SK-N-SH treated with all-trans-retinoic acid at 6 μM for 48 hours (cell line): ENCODE data around the gene QPRT.
"Not testable (repeated sequence)": the region's sequence is repeated elsewhere in the genome, so short reads cannot be mapped to it uniquely, and the experiment has no call there.

Experiments
- ATAC-seq: fragments of 200-7000 bp; cut with Tn5 transposase; 3 replicates; pipeline ENCODE4 v1.9.1; 2020; ENCODE audit warnings: mild to moderate bottlenecking, moderate library complexity
- ARNTL ChIP-seq: fragments of 450-650 bp; formaldehyde crosslinking; IDR thresholded peaks from 2 replicates; pipeline ENCODE4 v1.5.0; 2020; ENCODE audit warnings: low read depth, mild to moderate bottlenecking, moderate library complexity, borderline replicate concordance
- BACH2 ChIP-seq: fragments of 250-450 bp; sonication (Bioruptor Pico); IDR thresholded peaks from 2 replicates; pipeline ENCODE4 v1.9.0; 2021; ENCODE audit warnings: mild to moderate bottlenecking, borderline replicate concordance
- CSDC2 ChIP-seq: fragments of 250-450 bp; sonication (Bioruptor Pico); IDR thresholded peaks from 2 replicates; pipeline ENCODE4 v1.5.0; 2020; ENCODE audit warnings: mild to moderate bottlenecking, moderate library complexity
- ESRRG ChIP-seq: fragments of 250-450 bp; sonication (Bioruptor Pico); IDR thresholded peaks from 2 replicates; pipeline ENCODE4 v1.6.1; 2021; ENCODE audit warnings: mild to moderate bottlenecking
- GLIS3 ChIP-seq: fragments of 250-450 bp; sonication (Bioruptor Pico); IDR thresholded peaks from 2 replicates; pipeline ENCODE4 v1.5.0; 2020; ENCODE audit warnings: mild to moderate bottlenecking, moderate library complexity
- ISL1 ChIP-seq: fragments of 250-450 bp; sonication (Bioruptor Pico); IDR thresholded peaks from 2 replicates; pipeline ENCODE4 v2.1.2; 2022; ENCODE audit warnings: mild to moderate bottlenecking, moderate library complexity
- OSR1 ChIP-seq: fragments of 250-450 bp; sonication (Bioruptor Pico); IDR thresholded peaks from 2 replicates; pipeline ENCODE4 v1.8.0; 2022; ENCODE audit warnings: moderate library complexity, mild to moderate bottlenecking, inconsistent platforms
- PATZ1 ChIP-seq: fragments of 250-450 bp; sonication (Bioruptor Pico); IDR thresholded peaks from 2 replicates; pipeline ENCODE4 v1.8.0; 2020; ENCODE audit warnings: mild to moderate bottlenecking, moderate library complexity, borderline replicate concordance
- PPARA ChIP-seq: fragments of 250-450 bp; sonication (Bioruptor Pico); IDR thresholded peaks from 2 replicates; pipeline ENCODE4 v1.5.0; 2020; ENCODE audit warnings: mild to moderate bottlenecking, borderline replicate concordance
- RARB ChIP-seq: fragments of 250-450 bp; sonication (Bioruptor Pico); IDR thresholded peaks from 2 replicates; pipeline ENCODE4 v1.8.0; 2021; ENCODE audit warnings: mild to moderate bottlenecking, moderate library complexity
- TCF4 ChIP-seq: fragments of 250-450 bp; sonication (Bioruptor Pico); IDR thresholded peaks from 2 replicates; pipeline ENCODE4 v1.8.0; 2021; ENCODE audit warnings: mild to moderate bottlenecking, moderate library complexity, borderline replicate concordance
- TOX ChIP-seq: fragments of 250-450 bp; sonication (Bioruptor Pico); IDR thresholded peaks from 2 replicates; pipeline ENCODE4 v1.8.0; 2021; ENCODE audit warnings: mild to moderate bottlenecking, moderate library complexity, borderline replicate concordance
- ZC3H10 ChIP-seq: fragments of 250-450 bp; sonication (Bioruptor Pico); IDR thresholded peaks from 2 replicates; pipeline ENCODE4 v1.5.1; 2021; ENCODE audit warnings: mild to moderate bottlenecking, moderate library complexity
- ZFP3 ChIP-seq: fragments of 250-450 bp; sonication (Bioruptor Pico); IDR thresholded peaks from 2 replicates; pipeline ENCODE4 v1.5.0; 2020; ENCODE audit warnings: mild to moderate bottlenecking, moderate library complexity
- ZFP30 ChIP-seq: fragments of 450-650 bp; formaldehyde crosslinking; IDR thresholded peaks from 2 replicates; pipeline ENCODE4 v1.5.0; 2022; ENCODE audit warnings: mild to moderate bottlenecking, moderate library complexity
- ZNF565 ChIP-seq: fragments of 450-650 bp; formaldehyde crosslinking; conservative IDR thresholded peaks from 2 replicates; pipeline ENCODE4 v1.5.0; 2020; ENCODE audit warnings: low read depth, mild to moderate bottlenecking, moderate library complexity
- ZNF70 ChIP-seq: fragments of 450-650 bp; formaldehyde crosslinking; IDR thresholded peaks from 2 replicates; pipeline ENCODE4 v1.5.0; 2020; ENCODE audit warnings: mild to moderate bottlenecking, moderate library complexity
- ZNF8 ChIP-seq: fragments of 450-650 bp; formaldehyde crosslinking; IDR thresholded peaks from 2 replicates; pipeline ENCODE4 v1.5.0; 2020; ENCODE audit warnings: mild to moderate bottlenecking, moderate library complexity
- TF ChIP-seq, protein P1 (sequence below): fragments of 250-450 bp; sonication (Bioruptor Pico); IDR thresholded peaks from 2 replicates; pipeline ENCODE4 v1.5.1; 2021; ENCODE audit warnings: mild to moderate bottlenecking, moderate library complexity
- TF ChIP-seq, protein P2 (sequence below): fragments of 250-450 bp; sonication (Bioruptor Pico); IDR thresholded peaks from 2 replicates; pipeline ENCODE4 v1.8.0; 2021; ENCODE audit warnings: low read depth, mild to moderate bottlenecking, moderate library complexity, borderline replicate concordance
- TF ChIP-seq, protein P3 (sequence below): fragments of 250-450 bp; sonication (Bioruptor Pico); IDR thresholded peaks from 2 replicates; pipeline ENCODE4 v1.5.1; 2020; ENCODE audit warnings: low read depth, mild to moderate bottlenecking, moderate library complexity

QPRT gene

DNA sequence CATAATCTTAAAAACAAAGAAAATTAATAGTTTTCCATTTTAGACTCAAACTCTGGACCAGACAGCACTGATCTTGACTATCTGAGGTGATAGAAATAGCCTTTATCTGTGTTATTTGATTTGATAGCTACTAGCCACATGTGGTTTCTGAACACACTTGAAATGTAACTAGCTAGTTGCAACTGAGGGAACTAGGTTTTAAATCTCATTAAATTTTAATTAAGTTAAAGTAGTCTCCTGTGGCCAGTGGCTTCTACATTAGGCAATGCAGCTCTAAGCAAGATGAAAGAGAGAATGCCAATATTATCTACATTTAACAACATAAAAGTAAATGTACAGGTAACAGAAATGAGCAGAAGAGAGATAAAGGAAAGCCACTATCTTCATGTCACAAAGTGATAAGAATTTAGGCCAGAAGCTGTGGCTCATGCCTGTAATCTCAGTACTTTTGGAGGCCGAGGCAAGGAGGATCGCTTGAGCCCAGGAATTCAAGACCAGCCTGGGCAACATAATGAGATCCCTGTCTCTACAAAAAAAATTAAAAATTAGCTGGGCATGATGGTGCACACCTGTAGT, 27.1 kb upstream of the QPRT start:
- no peak for ATAC-seq
- TF ChIP-seq ZFP30, result no peak
- no peak for TF ChIP-seq ZNF70 (CRISPR knock-in tag)
- no peak; the same call in 1 of the 2 replicates for TF ChIP-seq TCF4 (CRISPR knock-in tag)
- TF ChIP-seq, protein P1, sequence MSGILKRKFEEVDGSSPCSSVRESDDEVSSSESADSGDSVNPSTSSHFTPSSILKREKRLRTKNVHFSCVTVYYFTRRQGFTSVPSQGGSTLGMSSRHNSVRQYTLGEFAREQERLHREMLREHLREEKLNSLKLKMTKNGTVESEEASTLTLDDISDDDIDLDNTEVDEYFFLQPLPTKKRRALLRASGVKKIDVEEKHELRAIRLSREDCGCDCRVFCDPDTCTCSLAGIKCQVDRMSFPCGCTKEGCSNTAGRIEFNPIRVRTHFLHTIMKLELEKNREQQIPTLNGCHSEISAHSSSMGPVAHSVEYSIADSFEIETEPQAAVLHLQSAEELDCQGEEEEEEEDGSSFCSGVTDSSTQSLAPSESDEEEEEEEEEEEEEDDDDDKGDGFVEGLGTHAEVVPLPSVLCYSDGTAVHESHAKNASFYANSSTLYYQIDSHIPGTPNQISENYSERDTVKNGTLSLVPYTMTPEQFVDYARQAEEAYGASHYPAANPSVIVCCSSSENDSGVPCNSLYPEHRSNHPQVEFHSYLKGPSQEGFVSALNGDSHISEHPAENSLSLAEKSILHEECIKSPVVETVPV (CRISPR knock-in tag), result no peak
- TF ChIP-seq ZNF8 (CRISPR knock-in tag), result no peak
- TF ChIP-seq ZFP3 (CRISPR knock-in tag), result no peak
- no peak for TF ChIP-seq ISL1 (CRISPR knock-in tag)

GRCh38 chr16:29653471-29653870, 25.5 kb upstream of the QPRT start:
- TF ChIP-seq GLIS3 (CRISPR knock-in tag) (no peak), BACH2 (CRISPR knock-in tag) (no peak), RARB (CRISPR knock-in tag) (no peak), OSR1 (CRISPR knock-in tag) (no peak), ZNF70 (CRISPR knock-in tag) (no peak), TOX (no peak), ZC3H10 (CRISPR knock-in tag) (no peak), PPARA (CRISPR knock-in tag) (no peak), PATZ1 (no peak), ZFP3 (CRISPR knock-in tag) (no peak), ZNF565 (CRISPR knock-in tag) (no peak), TCF4 (CRISPR knock-in tag) (no peak), ARNTL (no peak), ESRRG (CRISPR knock-in tag) (no peak), CSDC2 (no peak)
- TF ChIP-seq, protein P1 (CRISPR knock-in tag), result no peak
- TF ChIP-seq, protein P2, sequence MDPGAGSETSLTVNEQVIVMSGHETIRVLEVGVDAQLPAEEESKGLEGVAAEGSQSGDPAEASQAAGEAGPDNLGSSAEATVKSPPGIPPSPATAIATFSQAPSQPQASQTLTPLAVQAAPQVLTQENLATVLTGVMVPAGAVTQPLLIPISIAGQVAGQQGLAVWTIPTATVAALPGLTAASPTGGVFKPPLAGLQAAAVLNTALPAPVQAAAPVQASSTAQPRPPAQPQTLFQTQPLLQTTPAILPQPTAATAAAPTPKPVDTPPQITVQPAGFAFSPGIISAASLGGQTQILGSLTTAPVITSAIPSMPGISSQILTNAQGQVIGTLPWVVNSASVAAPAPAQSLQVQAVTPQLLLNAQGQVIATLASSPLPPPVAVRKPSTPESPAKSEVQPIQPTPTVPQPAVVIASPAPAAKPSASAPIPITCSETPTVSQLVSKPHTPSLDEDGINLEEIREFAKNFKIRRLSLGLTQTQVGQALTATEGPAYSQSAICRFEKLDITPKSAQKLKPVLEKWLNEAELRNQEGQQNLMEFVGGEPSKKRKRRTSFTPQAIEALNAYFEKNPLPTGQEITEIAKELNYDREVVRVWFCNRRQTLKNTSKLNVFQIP (CRISPR knock-in tag), result no peak
- TF ChIP-seq, protein P3, sequence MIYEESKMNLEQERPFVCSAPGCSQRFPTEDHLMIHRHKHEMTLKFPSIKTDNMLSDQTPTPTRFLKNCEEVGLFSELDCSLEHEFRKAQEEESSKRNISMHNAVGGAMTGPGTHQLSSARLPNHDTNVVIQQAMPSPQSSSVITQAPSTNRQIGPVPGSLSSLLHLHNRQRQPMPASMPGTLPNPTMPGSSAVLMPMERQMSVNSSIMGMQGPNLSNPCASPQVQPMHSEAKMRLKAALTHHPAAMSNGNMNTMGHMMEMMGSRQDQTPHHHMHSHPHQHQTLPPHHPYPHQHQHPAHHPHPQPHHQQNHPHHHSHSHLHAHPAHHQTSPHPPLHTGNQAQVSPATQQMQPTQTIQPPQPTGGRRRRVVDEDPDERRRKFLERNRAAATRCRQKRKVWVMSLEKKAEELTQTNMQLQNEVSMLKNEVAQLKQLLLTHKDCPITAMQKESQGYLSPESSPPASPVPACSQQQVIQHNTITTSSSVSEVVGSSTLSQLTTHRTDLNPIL (CRISPR knock-in tag), result no peak
- ATAC-seq, result no peak

DNA sequence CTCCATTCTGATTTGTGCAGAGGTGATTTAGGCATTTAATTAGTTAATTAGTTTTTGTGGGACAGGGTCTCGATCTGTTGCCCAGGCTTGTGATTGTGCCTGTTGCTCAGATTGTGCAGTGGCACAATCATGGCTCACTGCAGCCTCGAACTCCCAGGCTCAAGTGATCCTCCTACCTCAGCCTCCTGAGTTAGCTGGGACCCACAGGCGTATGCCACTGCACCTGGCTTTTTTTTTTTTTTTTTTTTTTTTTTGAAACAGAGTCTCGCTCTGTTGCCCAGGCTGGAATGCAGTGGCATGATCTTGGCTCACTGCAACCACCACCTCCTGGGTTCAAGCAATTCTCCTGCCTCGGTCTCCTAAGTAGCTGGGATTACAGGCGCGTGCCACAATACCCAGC, 25.1 kb upstream of the QPRT start:
- ATAC-seq, result not testable (repeated sequence)

DNA sequence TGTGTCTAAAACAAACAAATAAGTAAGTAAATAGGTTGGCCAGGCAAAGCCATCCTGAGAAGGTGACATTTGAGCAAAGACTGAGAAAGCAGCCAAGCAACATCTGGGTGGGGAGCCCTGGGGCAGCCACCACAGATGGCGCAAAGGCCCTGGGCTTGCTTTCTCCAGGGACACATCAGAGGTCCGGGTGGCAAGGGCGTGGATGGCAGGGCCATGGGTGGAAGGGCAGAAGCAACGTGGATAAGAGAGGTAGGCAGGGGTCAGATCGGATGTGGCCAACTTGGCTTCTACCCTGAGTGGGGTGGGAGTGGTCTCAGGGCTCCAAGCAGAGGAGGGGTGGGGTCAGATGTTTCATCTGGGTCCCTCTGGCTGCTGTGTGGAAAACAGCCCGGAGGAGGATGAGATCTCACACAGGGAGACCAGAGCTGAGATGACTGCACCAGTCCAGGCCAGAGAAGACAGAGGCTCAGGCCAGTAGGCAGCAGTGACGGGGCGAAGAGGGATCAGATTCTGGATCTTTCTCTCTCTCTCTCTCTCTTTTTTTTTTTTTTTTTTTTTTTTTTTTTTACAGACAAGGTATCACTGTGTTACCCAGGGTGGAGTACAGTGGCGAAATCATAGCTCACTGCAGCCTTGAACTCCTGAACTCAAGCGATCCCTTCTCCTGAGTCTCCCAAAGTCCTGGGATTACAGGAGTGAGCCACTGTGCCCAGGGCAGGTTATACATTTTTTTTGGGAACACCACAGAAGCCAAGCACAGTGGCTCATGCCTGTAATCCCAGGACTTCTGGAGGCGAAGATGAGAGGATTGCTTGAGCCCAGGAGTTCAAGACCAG, 22.1 kb upstream of the QPRT start:
- TF ChIP-seq, protein P3 (CRISPR knock-in tag), result no peak
- no peak for TF ChIP-seq ESRRG (CRISPR knock-in tag)
- TF ChIP-seq RARB (CRISPR knock-in tag), result no peak
- no peak for TF ChIP-seq TOX
- ATAC-seq, result no peak
